H1 (cell line): ENCODE measurements around the gene LAMTOR5. TPM values are rescaled to one million over a fixed set of nuclear protein-coding genes. Genes with fewer than 3 reads are reported as not detected.

Source experiments
- CTCF ChIA-PET: fragments of 300-600 bp; sonication (Branson Sonifier 250); formaldehyde crosslinking; loops from one replicate; lab custom pipeline; 2021; ENCODE audit not compliant: partially characterized antibody; lab: Charles Lee
- POLR2A ChIA-PET: fragments of 300-600 bp; sonication (Branson Sonifier 250); formaldehyde crosslinking; loops from one replicate; lab custom pipeline; 2021; ENCODE audit warnings: inconsistent platforms; ENCODE audit not compliant: partially characterized antibody; lab: Charles Lee
- DNase-seq, 2 experiments: peaks; one replicate each; pipeline versions ENCODE4 v3.0.0 to v3.0.0-alpha.2; 2010 to 2022; ENCODE audit warnings: low spot score in 2 of 2, low read depth in 1 of 2, mixed read lengths in 1 of 2
- FAIRE-seq: peaks from 2 replicates; lab custom pipeline; 2011; peaks lifted over from hg19 to GRCh38; lab: Jason Lieb, UNC
- H2AFZ ChIP-seq: 2 replicates; pipeline ENCODE4 v1.8.1; 2012; ENCODE audit warnings: low read length, inconsistent platforms
- H2AK5ac ChIP-seq: 2 replicates; pipeline ENCODE4 v1.6.1; 2013; ENCODE audit warnings: low read depth, low read length
- H2BK120ac ChIP-seq: replicated peaks from 2 replicates; pipeline ENCODE3; 2013; ENCODE audit warnings: low read depth, low read length, inconsistent platforms
- H2BK12ac ChIP-seq: 2 replicates; pipeline ENCODE4 v1.6.1; 2013; ENCODE audit warnings: low read depth, low read length
- H2BK15ac ChIP-seq: 2 replicates; pipeline ENCODE4 v1.6.1; 2013; ENCODE audit warnings: low read length
- H2BK20ac ChIP-seq: 2 replicates; pipeline ENCODE4 v1.6.1; 2013; ENCODE audit warnings: low read length
- H2BK5ac ChIP-seq: 2 replicates; pipeline ENCODE4 v1.6.1; 2013; ENCODE audit warnings: low read depth, low read length
- H3K14ac ChIP-seq: 2 replicates; pipeline ENCODE4 v1.6.1; 2013; ENCODE audit warnings: inconsistent platforms; ENCODE audit not compliant: insufficient read length
- H3K18ac ChIP-seq: 2 replicates; pipeline ENCODE4 v1.6.1; 2013; ENCODE audit warnings: low read length; ENCODE audit errors: extremely low read depth
- H3K23ac ChIP-seq: 2 replicates; pipeline ENCODE4 v1.6.1; 2013; ENCODE audit warnings: inconsistent platforms; ENCODE audit not compliant: insufficient read length
- H3K23me2 ChIP-seq: 2 replicates; pipeline ENCODE4 v1.6.1; 2013; ENCODE audit warnings: low read depth, low read length
- H3K27ac ChIP-seq: 2 replicates; pipeline ENCODE4 v1.6.1; 2011; ENCODE audit warnings: low read depth, low read length, inconsistent platforms
- H3K27me3 ChIP-seq, 4 experiments: replicated peaks in 1 of 4; 1 replicate in 1 of 4; 2 replicates in 3 of 4; pipeline versions ENCODE4 v1.6.1 to v1.8.1; 2011 to 2013; ENCODE audit warnings: low read length in 3 of 4, mild to moderate bottlenecking in 3 of 4, inconsistent platforms in 2 of 4, mixed read lengths in 2 of 4, moderate library complexity in 1 of 4; ENCODE audit not compliant: control insufficient read depth in 3 of 4, insufficient read depth in 3 of 4; ENCODE audit errors: extremely low read depth in 1 of 4
- H3K36me3 ChIP-seq, 4 experiments: 2 replicates each; pipeline versions ENCODE4 v1.6.1 to v1.8.1; 2011 to 2013; ENCODE audit warnings: mild to moderate bottlenecking in 4 of 4, low read length in 3 of 4, moderate library complexity in 2 of 4, control low read depth in 1 of 4, inconsistent platforms in 1 of 4; ENCODE audit not compliant: insufficient read depth in 4 of 4, control insufficient read depth in 2 of 4
- H3K4ac ChIP-seq: replicated peaks from 2 replicates; pipeline ENCODE3; 2013; ENCODE audit warnings: low read length, low read depth, mixed read lengths, inconsistent platforms; ENCODE audit not compliant: insufficient read length
- H3K4me1 ChIP-seq, 4 experiments: replicated peaks in 1 of 4; 1 replicate in 1 of 4; 2 replicates in 3 of 4; pipeline versions ENCODE4 v1.6.1 to v1.8.1; 2011 to 2013; ENCODE audit warnings: low read length in 3 of 4, inconsistent platforms in 2 of 4, mixed read lengths in 1 of 4; ENCODE audit not compliant: insufficient read depth in 4 of 4, control insufficient read depth in 3 of 4
- H3K4me2 ChIP-seq, 2 experiments: 2 replicates each; pipeline versions ENCODE4 v1.6.1 to v1.8.1; 2011 to 2013; ENCODE audit warnings: low read depth in 2 of 2, low read length in 2 of 2, control low read depth in 1 of 2, inconsistent platforms in 1 of 2, mild to moderate bottlenecking in 1 of 2; ENCODE audit not compliant: insufficient read depth in 1 of 2
- H3K4me3 ChIP-seq, 4 experiments: fragments of 200-600, 300-600 bp in 1 of 4; sonication (generic), shearing (Covaris generic), sonication (Bioruptor Twin) in 1 of 4; 2 replicates each; pipeline versions ENCODE4 v1.5.1 to v1.8.1; 2011 to 2016; ENCODE audit warnings: low read length in 4 of 4, low read depth in 3 of 4, control low read depth in 2 of 4, inconsistent platforms in 2 of 4, mild to moderate bottlenecking in 2 of 4, mixed read lengths in 1 of 4, moderate library complexity in 1 of 4; ENCODE audit not compliant: insufficient read depth in 2 of 4; ENCODE audit errors: extremely low read depth in 1 of 4
- H3K56ac ChIP-seq: replicated peaks from 2 replicates; pipeline ENCODE3; 2013; ENCODE audit warnings: low read depth, mild to moderate bottlenecking, mixed read lengths, low read length, inconsistent platforms; ENCODE audit not compliant: insufficient read length
- H3K79me1 ChIP-seq: 2 replicates; pipeline ENCODE4 v1.6.1; 2013; ENCODE audit warnings: low read depth, low read length, control low read depth
- H3K79me2 ChIP-seq, 2 experiments: 2 replicates each; pipeline versions ENCODE4 v1.6.1 to v1.8.1; 2012 to 2013; ENCODE audit warnings: low read length in 2 of 2, mild to moderate bottlenecking in 2 of 2, inconsistent platforms in 1 of 2; ENCODE audit not compliant: insufficient read depth in 2 of 2, control insufficient read depth in 1 of 2
- H3K9ac ChIP-seq, 4 experiments: replicated peaks in 1 of 4; 1 replicate in 1 of 4; 2 replicates in 3 of 4; pipeline versions ENCODE4 v1.6.1 to v1.8.1; 2011 to 2013; ENCODE audit warnings: low read depth in 3 of 4, low read length in 3 of 4, control low read depth in 2 of 4, mild to moderate bottlenecking in 2 of 4, moderate library complexity in 2 of 4, inconsistent platforms in 1 of 4; ENCODE audit errors: extremely low read depth in 1 of 4
- H3K9me3 ChIP-seq, 2 experiments: 2 replicates each; pipeline versions ENCODE4 v1.6.1 to v1.8.1; 2012 to 2013; ENCODE audit warnings: mild to moderate bottlenecking in 2 of 2, moderate library complexity in 2 of 2, control low read depth in 1 of 2, inconsistent platforms in 1 of 2, low read depth in 1 of 2, low read length in 1 of 2, mixed read lengths in 1 of 2; ENCODE audit not compliant: insufficient read depth in 2 of 2
- H4K20me1 ChIP-seq, 2 experiments: replicated peaks in 1 of 2; 2 replicates each; pipeline versions ENCODE3 to v1.8.1; 2011 to 2013; ENCODE audit warnings: inconsistent platforms in 2 of 2, low read length in 2 of 2, mild to moderate bottlenecking in 1 of 2; ENCODE audit not compliant: insufficient read depth in 2 of 2, control insufficient read depth in 1 of 2
- H4K5ac ChIP-seq: 2 replicates; pipeline ENCODE4 v1.6.1; 2013; ENCODE audit warnings: low read length, low read depth, mixed read lengths, inconsistent platforms; ENCODE audit not compliant: insufficient read length
- H4K8ac ChIP-seq: 2 replicates; pipeline ENCODE4 v1.8.0; 2013; ENCODE audit warnings: mild to moderate bottlenecking, moderate library complexity, low read length, inconsistent platforms; ENCODE audit not compliant: insufficient read depth; ENCODE audit errors: extremely low read depth
- H4K91ac ChIP-seq: replicated peaks from 2 replicates; pipeline ENCODE3; 2013; ENCODE audit warnings: low read length, mixed read lengths, inconsistent platforms; ENCODE audit not compliant: insufficient read length
- WGBS, 2 experiments: shearing (Covaris generic) in 1 of 2; methylation state at CpG; one replicate each; pipeline versions ENCODE4 v1.1.6 to v1.1.7; 2013 to 2015; ENCODE audit warnings: low lambda C conversion rate in 2 of 2, mixed read lengths in 2 of 2, inconsistent platforms in 1 of 2, low coverage in 1 of 2, missing lambda C conversion rate in 1 of 2; ENCODE audit not compliant: insufficient replicate concordance in 2 of 2, insufficient coverage in 1 of 2, insufficient read length in 1 of 2; ENCODE audit errors: extremely low coverage in 1 of 2, missing lambda C conversion rate in 1 of 2; 5-methylcytosine and 5-hydroxymethylcytosine counted together
- polyA plus RNA-seq, 7 experiments: library from polyadenylated mRNA; depleted of rRNA in 3 of 7; stranded (reverse) in 5 of 7; unstranded in 2 of 7; fragments of >200 nt in 5 of 7; fragments of 200-250 nt in 2 of 7; gene quantifications; 1 replicate in 5 of 7; 2 replicates in 1 of 7; 4 replicates in 1 of 7; pipeline versions ENCODE4 v1.2.1 to v1.2.3, GENCODE V29; 2011 to 2013; ENCODE audit warnings: missing spikeins in 2 of 7, mixed read lengths in 2 of 7
- total RNA-seq: library from RNA; stranded (reverse); fragmentation: NEBNext Ultra II Directional; extraction: Animal tissue kit (Norgen Biotek cat#: 25700); gene quantifications from 2 replicates; pipeline ENCODE4 v1.2.1, GENCODE V29; 2021

The LAMTOR5 gene
- total and polyA plus RNA-seq, 2 of the 8 experiments (the other 6 are each of a cell fraction or from before 2014, with no cell fraction given) = 84.4 to 297 TPM

DNA sequence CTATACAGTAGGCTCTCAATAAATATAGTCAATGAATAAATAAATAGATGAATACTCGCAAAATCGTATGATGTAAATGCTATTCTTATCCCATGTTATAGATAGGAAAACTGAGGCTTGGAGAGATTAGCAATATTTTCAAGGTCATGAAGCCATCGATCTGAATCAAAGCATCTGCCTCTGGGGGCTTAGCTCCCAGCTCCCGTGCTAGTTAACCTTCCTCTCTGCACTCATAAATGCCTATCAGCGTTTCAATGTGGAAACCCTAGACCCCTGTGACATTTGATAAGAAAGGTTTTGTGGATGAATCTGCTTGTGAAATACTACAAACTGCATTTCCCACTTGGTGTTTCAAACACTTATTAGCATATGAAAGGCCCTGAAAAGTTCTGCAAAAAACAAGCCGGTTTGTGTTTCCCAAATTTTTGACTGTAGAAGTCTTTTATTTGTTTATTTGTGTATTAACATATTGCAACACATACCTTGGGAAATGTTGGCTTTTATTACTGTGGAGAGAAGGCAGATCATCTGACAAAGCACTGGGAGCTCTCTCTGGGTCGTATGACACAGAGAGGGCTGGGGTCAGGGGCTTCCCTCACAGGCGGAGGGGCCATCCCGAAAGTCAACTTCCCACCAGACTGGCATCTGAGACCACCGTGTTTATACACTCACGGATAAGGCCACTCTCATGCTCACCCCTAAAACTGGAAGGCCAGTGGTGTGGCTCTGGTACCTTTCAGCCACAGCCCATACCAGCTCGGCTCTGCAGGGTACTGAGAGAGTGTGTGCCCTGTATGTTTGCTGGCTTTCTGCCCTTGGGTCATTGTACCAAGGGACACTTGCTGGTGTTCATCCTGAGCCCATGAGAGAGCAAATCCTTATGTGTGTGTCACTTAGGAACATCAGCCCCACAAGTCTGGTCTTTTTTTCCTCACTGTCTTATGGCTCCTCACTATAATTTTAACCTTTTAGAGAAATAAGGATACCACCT is 42.5 kb upstream of the LAMTOR5 start:
- H2BK15ac ChIP-seq = no peak overlapping the region
- H4K5ac ChIP-seq = no peak overlapping the region
- H3K23ac ChIP-seq = no peak overlapping the region
- H3K79me2 ChIP-seq = no peaks in the 10 kb centered on the region
- no peaks in the 10 kb centered on the region for H3K36me3 ChIP-seq
- POLR2A ChIA-PET = no interaction called here
- no peaks in the 10 kb centered on the region for H3K79me1 ChIP-seq
- H3K14ac ChIP-seq = no peak overlapping the region
- H2BK120ac ChIP-seq = no peak overlapping the region
- no peak for DNase-seq
- no peak overlapping the region for H3K4ac ChIP-seq
- WGBS, 2 experiments = 66% methylated on average over 12 of the region's 12 CpGs; no CpG with 5 or more reads in 1 of the 2 experiments
- no peak overlapping the region for H3K9ac ChIP-seq
- H3K27ac ChIP-seq = no peak overlapping the region
- no peaks in the 10 kb centered on the region for H4K20me1 ChIP-seq
- H2AFZ ChIP-seq = no peak overlapping the region; the same call in 1 of the 2 replicates
- no peaks in the 10 kb centered on the region for H3K23me2 ChIP-seq
- H3K27me3 ChIP-seq = no peaks in the 10 kb centered on the region
- H4K91ac ChIP-seq = no peak overlapping the region
- no peak overlapping the region; the same call in 1 of the 2 replicates for H3K18ac ChIP-seq
- 0 out of 2 replicates have a peak overlapping the region, but pooled peaks have one; percentile 28 for H4K8ac ChIP-seq
- H2AK5ac ChIP-seq = no peak overlapping the region
- H2BK12ac ChIP-seq = no peak overlapping the region; the same call in 1 of the 2 replicates
- no peak overlapping the region for H2BK5ac ChIP-seq
- H3K56ac ChIP-seq = no peak overlapping the region
- CTCF ChIA-PET = interaction anchor here (1.0 to 35.1 kb wide), 6 partner anchors 10 to 242 kb away, joined by 3 to 828 read pairs (median 12); partner anchors contain the start of gene LAMTOR5
- no peaks in the 10 kb centered on the region for H3K9me3 ChIP-seq
- no peak for FAIRE-seq
- H3K4me2 ChIP-seq = no peak overlapping the region; a peak in 1 of 4 replicates
- no peak overlapping the region for H3K4me3 ChIP-seq
- peaks cover 2 to 5% (median 3%) of the 10 kb centered on the region in 4 experiments; a peak in 4 of 7 replicates for H3K4me1 ChIP-seq
- H2BK20ac ChIP-seq = no peak overlapping the region
